Measurements from ENCODE around the gene CDHR3.

CDHR3 gene

DNA sequence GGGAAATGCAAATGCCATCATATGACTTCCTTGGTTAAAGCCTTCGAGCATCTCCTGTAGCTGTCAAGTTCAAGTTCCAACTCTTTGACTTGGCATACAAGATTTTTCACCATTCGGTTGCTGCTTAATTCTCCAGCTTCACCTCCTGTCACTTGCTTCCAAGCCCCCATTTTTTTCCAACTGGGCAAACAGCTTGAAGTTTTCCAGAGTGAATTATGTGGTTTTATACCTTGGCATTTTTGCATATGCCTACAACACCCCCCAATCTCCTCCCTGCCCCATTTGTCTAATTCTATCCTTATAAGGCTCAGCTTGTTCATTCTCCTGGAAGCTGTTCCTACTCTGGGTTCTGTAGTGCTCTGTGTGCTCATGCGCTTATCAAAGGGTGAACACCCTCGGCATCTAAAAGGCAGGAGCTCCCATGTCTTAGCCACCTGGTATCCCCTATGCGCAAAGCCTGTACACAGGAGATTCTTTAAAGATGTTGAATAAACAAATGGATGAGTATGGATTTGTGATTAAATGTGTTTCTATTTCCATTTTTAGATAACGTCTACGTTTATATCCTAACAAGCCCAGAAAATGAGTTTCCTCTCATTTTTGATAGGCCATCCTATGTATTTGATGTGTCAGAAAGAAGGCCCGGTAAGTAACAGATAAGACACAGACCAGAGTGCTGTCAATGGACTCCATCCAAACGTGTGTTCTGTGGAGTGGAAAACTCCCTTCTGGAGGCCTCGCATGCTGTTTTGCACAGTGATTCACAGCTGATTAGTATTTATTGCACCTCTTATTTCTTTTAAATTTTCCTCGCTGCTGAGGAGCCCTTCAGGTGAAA is 52.5 kb downstream of the CDHR3 start:
- H3K27me3 Mint-ChIP-seq, result peaks cover 5% of the 10 kb centered on the region
- peaks cover 6% of the 10 kb centered on the region for H3K4me1 Mint-ChIP-seq
- H3K9me3 Mint-ChIP-seq, result no peaks in the 10 kb centered on the region
- H3K4me3 Mint-ChIP-seq, result no peak overlapping the region
- DNase-seq (ENCODE audit: low spot score in 2 of 2), result no peak
- ATAC-seq (ENCODE audit: low read depth), result no peak
- no peaks in the 10 kb centered on the region for H3K36me3 Mint-ChIP-seq
- H3K27ac Mint-ChIP-seq, result no peak overlapping the region

DNA sequence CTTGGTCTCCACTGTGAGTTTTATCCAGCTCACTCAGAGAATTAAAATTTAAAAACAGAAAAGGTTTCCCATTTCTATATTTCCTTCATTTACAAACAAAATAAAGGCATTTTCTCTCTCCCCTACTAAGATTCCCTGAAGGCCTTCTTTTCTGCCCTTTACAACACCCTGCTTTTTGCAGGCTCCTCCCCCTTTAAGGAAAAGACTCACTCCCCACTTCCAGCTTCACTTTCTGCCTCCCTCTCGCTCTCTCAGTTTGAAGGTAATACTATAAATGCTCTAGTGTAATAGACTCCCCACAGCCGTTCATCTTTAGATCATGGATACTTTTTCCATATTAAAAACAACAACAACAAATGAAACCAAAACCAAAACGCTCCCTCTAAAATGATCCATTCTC is 53.3 kb downstream of the CDHR3 start:
- no peak for DNase-seq (ENCODE audit: low spot score in 2 of 2)
- H3K4me3 Mint-ChIP-seq, result no peak overlapping the region
- no peak overlapping the region for H3K27ac Mint-ChIP-seq
- peaks cover 6% of the 10 kb centered on the region for H3K27me3 Mint-ChIP-seq
- H3K4me1 Mint-ChIP-seq, result peaks cover 5% of the 10 kb centered on the region
- no peaks in the 10 kb centered on the region for H3K36me3 Mint-ChIP-seq
- no peak for ATAC-seq (ENCODE audit: low read depth)
- no peaks in the 10 kb centered on the region for H3K9me3 Mint-ChIP-seq

DNA sequence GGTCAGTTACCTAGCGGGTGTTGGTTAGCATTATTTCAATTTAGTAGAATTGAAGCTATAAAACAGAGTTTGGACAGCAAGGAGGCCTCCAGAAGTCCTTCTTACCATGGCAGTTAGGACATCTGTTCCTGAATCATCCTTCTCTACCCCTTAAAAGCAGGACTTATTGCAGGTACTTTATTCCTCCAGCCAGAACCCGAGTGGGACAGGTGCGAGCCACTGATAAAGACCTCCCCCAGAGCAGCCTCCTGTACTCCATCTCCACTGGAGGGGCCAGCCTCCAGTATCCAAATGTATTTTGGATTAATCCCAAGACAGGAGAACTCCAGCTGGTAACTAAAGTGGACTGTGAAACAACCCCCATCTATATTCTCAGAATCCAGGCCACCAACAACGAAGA is 54.6 kb downstream of the CDHR3 start:
- H3K36me3 Mint-ChIP-seq, result no peaks in the 10 kb centered on the region
- H3K27ac Mint-ChIP-seq, result no peak overlapping the region
- ATAC-seq (ENCODE audit: low read depth) (no peak), DNase-seq (ENCODE audit: low spot score in 2 of 2) (no peak)
- H3K27me3 Mint-ChIP-seq, result peaks cover 4% of the 10 kb centered on the region
- no peaks in the 10 kb centered on the region for H3K9me3 Mint-ChIP-seq
- peaks cover 9% of the 10 kb centered on the region for H3K4me1 Mint-ChIP-seq
- H3K4me3 Mint-ChIP-seq, result no peak overlapping the region

DNA sequence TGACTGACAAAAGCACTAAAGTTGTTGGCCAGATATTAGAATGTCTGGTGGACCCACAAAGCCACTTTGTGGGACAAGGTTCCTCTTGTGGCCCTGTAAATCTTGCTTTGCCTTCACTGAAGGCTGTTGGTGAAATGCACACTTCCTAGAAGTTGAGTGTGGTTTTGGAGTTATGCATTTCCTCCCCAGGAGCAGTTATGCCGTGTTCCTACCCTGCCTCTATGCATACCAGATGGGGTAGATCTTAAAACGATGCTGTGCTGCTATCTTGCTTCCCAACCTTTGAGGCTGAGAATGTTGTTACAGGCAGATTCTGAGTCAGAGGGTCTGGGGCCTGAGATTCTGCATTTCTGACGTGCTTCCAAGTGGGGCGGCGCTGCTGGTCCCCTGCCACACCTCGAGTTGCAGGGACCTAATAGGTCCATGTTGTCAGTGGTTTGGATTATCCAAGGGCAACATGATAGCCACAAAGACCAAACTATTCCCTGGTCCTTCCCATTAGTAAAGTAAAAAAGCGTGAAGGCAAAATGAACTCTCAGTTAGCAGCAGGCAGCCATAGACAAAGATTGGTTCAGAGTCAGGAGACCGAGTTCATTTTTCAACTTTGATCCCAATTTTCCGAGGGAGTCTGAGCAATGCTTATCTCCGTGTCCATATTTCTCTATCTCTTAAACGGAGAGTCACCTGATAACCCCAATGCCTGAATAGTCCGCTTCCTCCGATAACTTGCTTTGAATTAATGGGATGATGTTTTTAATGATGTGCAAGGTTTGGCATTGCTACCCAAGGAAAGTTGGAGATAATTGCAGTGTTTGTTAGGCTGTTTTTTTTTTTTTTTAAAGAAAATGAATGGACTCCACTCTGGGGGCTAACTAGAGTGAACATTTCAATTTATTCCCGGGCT is 55.8 kb downstream of the CDHR3 start:
- DNase-seq (ENCODE audit: low spot score in 2 of 2) (no peak), ATAC-seq (ENCODE audit: low read depth) (no peak)
- H3K36me3 Mint-ChIP-seq, result no peaks in the 10 kb centered on the region
- peaks cover 4% of the 10 kb centered on the region for H3K27me3 Mint-ChIP-seq
- no peaks in the 10 kb centered on the region for H3K9me3 Mint-ChIP-seq
- H3K4me3 Mint-ChIP-seq, result no peak overlapping the region
- H3K27ac Mint-ChIP-seq, result no peak overlapping the region
- H3K4me1 Mint-ChIP-seq, result peaks cover 21% of the 10 kb centered on the region

DNA sequence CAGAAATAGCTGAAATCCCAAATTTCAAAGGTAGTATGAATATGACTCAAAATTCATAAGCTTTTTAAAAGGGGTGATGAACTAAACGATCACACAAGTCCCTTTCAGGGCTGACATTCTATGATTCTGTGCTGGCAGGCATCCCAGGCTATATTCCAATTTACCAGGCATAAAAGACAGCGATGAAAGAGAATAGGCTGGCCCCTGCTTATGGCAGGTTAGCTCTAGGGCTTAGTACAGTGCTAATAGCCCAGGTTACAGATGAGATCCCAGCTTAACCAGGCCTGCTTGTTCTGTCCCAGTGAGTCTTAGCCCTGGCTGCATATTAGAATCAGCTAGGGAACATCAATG is 56.4 kb downstream of the CDHR3 start:
- Mint-ChIP-seq H3K27ac (no peak overlapping the region), H3K36me3 (no peaks in the 10 kb centered on the region), H3K27me3 (peaks cover 4% of the 10 kb centered on the region), H3K9me3 (no peaks in the 10 kb centered on the region), H3K4me1 (peaks cover 27% of the 10 kb centered on the region), H3K4me3 (no peak overlapping the region)
- no peak for ATAC-seq (ENCODE audit: low read depth)
- DNase-seq (ENCODE audit: low spot score in 2 of 2), result no peak

DNA sequence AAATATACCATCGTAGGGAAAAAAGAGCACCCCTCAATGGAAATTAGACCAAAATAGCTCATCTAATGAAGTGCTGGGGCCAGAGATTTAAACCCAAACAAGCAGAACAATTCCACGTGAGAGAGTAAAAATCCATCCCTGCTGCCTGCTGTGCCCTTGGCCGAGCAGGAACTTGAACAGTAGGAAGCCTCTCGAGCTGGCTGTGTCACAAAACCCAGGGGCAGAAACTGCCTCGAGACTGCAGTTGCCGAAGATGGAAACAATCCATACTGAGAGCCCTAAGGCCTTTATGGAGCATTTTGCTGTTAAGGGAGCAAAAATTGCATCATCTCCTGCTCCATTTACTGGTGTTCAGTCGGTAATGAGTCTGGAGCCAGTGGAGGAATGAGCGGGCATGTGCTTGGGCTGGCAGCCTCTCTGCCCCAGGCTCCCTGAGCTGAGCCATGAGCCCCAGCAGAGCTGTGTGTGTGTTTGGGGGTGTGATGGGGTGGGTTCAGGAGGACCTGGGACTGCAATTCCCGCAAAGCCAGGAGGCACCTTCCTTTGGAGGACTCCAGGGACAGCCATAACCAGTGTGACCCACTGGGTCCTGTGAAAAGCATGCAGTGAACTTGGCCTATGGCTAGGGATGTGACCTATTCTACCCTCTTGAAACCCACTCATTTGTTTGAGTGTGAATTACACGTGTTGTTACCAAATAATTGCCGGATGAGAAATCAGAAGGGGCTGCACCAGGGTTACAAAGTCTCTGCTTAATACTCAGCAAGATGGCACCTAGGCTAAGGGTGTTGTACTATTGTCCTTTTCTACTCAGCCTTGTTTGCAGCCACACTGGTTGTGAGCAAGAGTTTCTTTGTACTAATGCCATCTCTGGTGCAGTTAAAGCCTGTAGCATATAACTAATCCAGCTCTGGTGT is 58.3 kb downstream of the CDHR3 start:
- Mint-ChIP-seq H3K4me1 (peaks cover 26% of the 10 kb centered on the region), H3K9me3 (no peaks in the 10 kb centered on the region), H3K27me3 (peaks cover 4% of the 10 kb centered on the region), H3K36me3 (no peaks in the 10 kb centered on the region), H3K27ac (no peak overlapping the region), H3K4me3 (no peak overlapping the region)
- no peak for ATAC-seq (ENCODE audit: low read depth)
- DNase-seq (ENCODE audit: low spot score in 2 of 2), result no peak

DNA sequence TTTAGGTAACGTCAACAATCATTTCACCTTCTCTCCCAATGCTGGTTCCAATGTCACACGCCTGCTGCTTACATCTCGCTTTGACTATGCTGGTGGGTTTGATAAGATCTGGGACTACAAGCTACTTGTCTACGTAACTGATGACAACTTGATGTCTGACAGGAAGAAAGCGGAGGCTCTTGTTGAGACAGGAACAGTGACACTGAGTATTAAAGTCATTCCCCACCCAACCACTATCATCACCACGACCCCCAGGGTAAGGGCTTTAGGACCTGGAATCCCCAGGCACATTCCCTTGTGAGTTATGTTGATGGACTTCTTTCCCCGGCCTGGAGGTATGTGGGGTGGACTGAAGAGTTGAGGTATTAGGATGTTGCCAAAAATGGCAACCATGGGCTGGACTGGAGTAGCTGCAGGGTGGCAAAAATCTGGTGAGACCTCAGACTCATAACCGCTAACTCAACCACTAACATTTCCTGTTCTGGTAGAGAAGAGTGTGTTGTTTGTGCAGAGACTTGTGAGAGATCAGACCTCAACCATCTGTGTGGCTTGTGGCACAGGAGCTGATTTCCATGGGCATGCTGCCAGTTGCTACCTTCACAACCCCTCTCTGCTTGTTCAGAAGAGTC is 59.2 kb downstream of the CDHR3 start:
- Mint-ChIP-seq H3K27me3 (peaks cover 4% of the 10 kb centered on the region), H3K9me3 (no peaks in the 10 kb centered on the region), H3K4me3 (no peak overlapping the region), H3K4me1 (peaks cover 26% of the 10 kb centered on the region), H3K27ac (no peak overlapping the region), H3K36me3 (no peaks in the 10 kb centered on the region)
- peak; percentile 73 for ATAC-seq (ENCODE audit: low read depth)
- peak in 1 of 2 donors; percentile 17 for DNase-seq (ENCODE audit: low spot score in 2 of 2)

DNA sequence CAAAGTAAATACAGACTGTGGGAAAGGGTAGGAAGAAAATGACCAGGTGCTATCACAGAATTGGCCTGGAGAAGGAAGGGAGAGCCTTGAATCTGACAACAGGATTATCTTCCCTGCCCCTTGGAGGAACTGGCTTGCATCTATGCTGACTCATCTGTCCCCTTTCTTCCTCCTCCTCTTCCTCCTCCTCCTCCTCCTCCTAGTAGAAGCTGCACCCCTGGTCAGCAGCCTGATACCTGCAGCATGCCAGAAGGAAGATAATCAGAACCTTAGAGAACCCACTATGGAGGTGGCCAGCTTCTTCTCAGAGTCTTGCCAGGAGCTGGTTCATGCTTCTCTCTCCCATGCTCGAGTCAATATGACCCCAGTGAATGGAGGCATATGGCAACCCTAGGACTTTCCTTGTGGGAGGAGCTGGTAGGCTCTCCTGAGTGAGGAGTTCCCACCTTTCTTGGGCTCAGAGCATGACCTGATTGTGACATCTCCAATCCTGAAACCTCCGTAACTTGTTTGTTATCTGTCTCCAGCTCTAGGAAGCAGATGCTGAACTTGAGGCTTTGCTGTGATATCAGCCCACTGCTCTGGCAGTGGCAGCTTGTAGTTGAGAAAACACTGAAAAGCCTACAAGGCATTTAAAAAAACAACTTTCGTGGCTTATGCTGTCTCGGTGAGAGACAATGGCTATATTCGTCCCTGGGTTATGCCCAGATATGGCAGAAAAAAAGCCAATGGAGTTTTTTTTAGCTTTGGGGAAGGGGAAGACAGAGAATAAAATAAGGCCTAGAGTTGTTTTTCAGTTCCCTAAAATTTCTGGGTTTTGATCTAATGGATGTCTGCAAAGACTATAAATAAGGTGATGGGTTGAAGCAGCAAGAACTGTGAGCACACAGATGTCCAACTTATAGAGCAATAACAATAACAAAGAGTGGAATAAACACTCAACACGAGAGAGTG is 60.6 kb downstream of the CDHR3 start:
- H3K36me3 Mint-ChIP-seq, result no peaks in the 10 kb centered on the region
- no peak overlapping the region for H3K27ac Mint-ChIP-seq
- peak; percentile 59 for ATAC-seq (ENCODE audit: low read depth)
- no peak for DNase-seq (ENCODE audit: low spot score in 2 of 2)
- H3K9me3 Mint-ChIP-seq, result no peaks in the 10 kb centered on the region
- peaks cover 26% of the 10 kb centered on the region for H3K4me1 Mint-ChIP-seq
- H3K27me3 Mint-ChIP-seq, result peaks cover 4% of the 10 kb centered on the region
- H3K4me3 Mint-ChIP-seq, result peak overlapping the region; percentile 54

DNA sequence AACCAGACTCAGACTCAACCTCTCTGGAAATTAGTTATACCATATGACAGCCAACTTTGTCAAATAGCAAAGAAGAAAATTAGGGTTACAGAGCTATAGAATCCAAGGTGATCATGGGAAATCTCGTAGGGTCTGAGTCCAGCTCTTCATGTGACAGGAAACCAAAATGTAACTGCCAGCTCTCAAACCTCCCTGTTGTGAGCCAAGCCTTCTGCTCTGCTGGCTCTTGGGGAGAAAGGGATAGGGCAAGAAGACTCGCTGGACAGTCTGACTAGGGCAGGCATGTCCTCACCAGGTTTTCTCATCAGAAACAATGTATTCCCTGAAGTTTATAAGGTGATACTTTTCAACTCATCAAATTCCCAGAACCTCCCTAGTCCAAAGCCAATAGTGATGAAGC is 63.0 kb downstream of the CDHR3 start:
- Mint-ChIP-seq H3K9me3 (no peaks in the 10 kb centered on the region), H3K27ac (no peak overlapping the region), H3K4me3 (no peak overlapping the region), H3K4me1 (peaks cover 26% of the 10 kb centered on the region), H3K27me3 (peaks cover 8% of the 10 kb centered on the region), H3K36me3 (no peaks in the 10 kb centered on the region)
- ATAC-seq (ENCODE audit: low read depth) (no peak), DNase-seq (ENCODE audit: low spot score in 2 of 2) (no peak)

DNA sequence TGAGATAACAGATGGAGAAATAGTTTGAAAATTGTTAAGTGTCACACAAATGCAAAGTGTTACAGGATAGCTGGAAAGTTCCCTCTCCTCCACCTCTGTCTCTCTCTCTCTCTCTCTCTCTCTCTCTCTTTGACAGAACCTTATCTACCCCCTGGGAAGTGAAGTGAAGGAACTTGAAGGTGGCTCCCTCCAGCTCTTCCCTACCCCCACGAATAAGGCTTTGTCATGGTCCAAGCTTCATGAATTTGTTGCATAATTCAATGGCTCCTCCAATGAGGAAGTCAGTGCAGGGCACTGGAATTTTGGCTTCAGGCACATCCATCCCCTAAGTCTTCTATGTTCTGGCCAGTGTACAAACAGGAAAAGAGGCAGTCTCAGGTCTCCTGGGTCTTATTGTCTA is 66.4 kb downstream of the CDHR3 start:
- Mint-ChIP-seq H3K4me3 (no peak overlapping the region), H3K9me3 (no peaks in the 10 kb centered on the region), H3K27ac (no peak overlapping the region), H3K27me3 (peaks cover 8% of the 10 kb centered on the region), H3K4me1 (peaks cover under 1% of the 10 kb centered on the region), H3K36me3 (no peaks in the 10 kb centered on the region)
- no peak for DNase-seq (ENCODE audit: low spot score in 2 of 2)
- ATAC-seq (ENCODE audit: low read depth), result no peak

DNA sequence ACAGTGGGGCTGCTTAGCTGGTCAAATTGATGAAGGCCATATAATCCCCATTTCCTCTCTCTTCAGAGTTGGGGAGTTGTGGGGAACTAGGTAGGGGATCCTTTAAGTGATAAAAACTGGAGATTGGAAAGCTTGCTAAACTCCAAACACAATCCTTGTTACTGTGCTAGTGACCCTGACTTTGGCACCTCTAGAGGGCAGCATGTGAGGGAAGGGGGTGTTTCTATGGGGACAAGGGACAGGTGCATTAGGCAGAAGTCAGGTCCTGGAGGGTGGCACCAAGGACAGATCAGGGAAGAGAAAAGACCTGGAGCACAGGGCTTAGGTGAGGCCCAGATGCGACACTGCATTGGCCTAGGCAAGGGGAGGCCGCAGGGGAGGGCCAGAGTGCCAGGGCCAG is 66.9 kb downstream of the CDHR3 start:
- Mint-ChIP-seq H3K27ac (no peak overlapping the region), H3K4me3 (no peak overlapping the region), H3K27me3 (peaks cover 8% of the 10 kb centered on the region), H3K4me1 (no peaks in the 10 kb centered on the region), H3K9me3 (no peaks in the 10 kb centered on the region), H3K36me3 (no peaks in the 10 kb centered on the region)
- ATAC-seq (ENCODE audit: low read depth), result no peak
- DNase-seq (ENCODE audit: low spot score in 2 of 2), result no peak

DNA sequence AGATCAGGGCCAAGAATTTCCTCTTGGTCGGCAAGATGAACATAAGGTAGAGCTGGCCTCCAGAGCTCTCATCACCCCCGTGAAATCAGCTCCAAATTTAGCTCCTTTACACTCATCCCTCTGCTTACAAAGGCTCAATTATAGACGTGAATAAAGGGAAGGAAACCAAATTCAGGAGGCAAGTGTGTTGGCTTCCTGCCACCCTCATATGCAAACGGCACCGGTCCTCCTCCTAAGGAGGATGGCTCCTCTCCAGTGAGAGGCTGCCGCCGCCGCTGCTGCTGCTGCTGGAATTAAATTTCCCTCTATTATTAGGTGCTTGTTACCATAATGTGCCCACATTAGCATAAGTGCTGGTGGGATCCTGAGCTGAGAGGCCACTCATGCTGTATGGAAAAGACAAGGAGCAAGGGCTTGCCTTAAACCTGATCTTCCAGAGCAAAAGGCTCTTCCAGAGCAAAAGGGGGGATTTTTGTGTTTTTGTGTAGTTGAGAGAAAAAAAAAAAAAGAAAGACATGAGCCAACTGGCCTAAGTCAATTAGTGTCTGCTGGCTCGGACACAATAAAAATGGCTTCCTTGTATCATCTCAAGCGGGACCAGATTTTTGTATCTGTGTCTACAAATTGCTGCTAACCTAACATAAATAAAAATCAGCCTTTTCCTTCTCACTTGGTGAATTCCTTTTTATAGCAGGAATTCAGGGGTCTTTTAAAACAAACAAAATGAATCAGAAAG is 68.4 kb downstream of the CDHR3 start:
- Mint-ChIP-seq H3K27ac (no peak overlapping the region), H3K36me3 (no peaks in the 10 kb centered on the region), H3K27me3 (peaks cover 8% of the 10 kb centered on the region), H3K4me1 (no peaks in the 10 kb centered on the region), H3K4me3 (no peak overlapping the region), H3K9me3 (no peaks in the 10 kb centered on the region)
- no peak for ATAC-seq (ENCODE audit: low read depth)
- DNase-seq (ENCODE audit: low spot score in 2 of 2), result no peak
